Lower leg skin (tissue), 4 donors: ENCODE results near the gene MIF. TPM values are rescaled to one million over a fixed set of nuclear protein-coding genes. Genes with fewer than 3 reads are reported as not detected.

Experiments
- DNase-seq, 2 donors: peaks; one replicate each; pipeline ENCODE4 v3.0.0-alpha.2; 2019; ENCODE audit warnings: low spot score in 2 of 2
- H3K4me3 ChIP-seq: fragments of 200-600 bp; sonication (generic); 2 replicates; pipeline ENCODE4 v1.5.1; 2017; ENCODE audit warnings: mild to moderate bottlenecking, low read depth; ENCODE audit not compliant: poor library complexity, severe bottlenecking
- CTCF ChIP-seq, 3 donors: fragments of 450-650 bp; IDR thresholded peaks; one replicate each; pipeline ENCODE4 v1.5.1; 2016; ENCODE audit warnings: antibody characterized with exemption in 3 of 3, mild to moderate bottlenecking in 3 of 3, moderate library complexity in 2 of 3
- POLR2A ChIP-seq, 2 donors: fragments of 450-650 bp; IDR thresholded peaks; one replicate each; pipeline ENCODE4 v1.6.1; 2016 to 2017; ENCODE audit warnings: antibody characterized with exemption in 2 of 2, mild to moderate bottlenecking in 1 of 2, moderate library complexity in 1 of 2
- WGBS, 2 donors: methylation state at CpG; one replicate each; pipeline ENCODE4 v1.1.5; 2018; 5-methylcytosine and 5-hydroxymethylcytosine counted together
- intact Hi-C: fragments of 100-400 bp; cut with DNase I; formaldehyde crosslinking; loops from one replicate; pipeline ENCODE4 v1.15.0; 2023; ENCODE audit warnings: low total_unique reads
- total RNA-seq, 4 donors: library from RNA; depleted of rRNA; stranded (reverse); fragments of >200 nt; gene quantifications; one replicate each; pipeline ENCODE4 v1.1.0, GENCODE V29; 2016

The MIF gene
- total RNA-seq: 100 to 1,000 TPM; 156 to 362 (median 318) TPM

GRCh38 chr22:23893945-23894709, at the start of gene MIF:
Gene MIF, plus strand, starts transcription at chr22:23894383. Its CDS starts 92 bp downstream, at chr22:23894475.
- H3K4me3 ChIP-seq: peak within 1 kb of the TSS; percentile 73
- WGBS, 2 donors: 1 to 4% methylated on average over 25 to 27 of the region's 72 CpGs
- DNase-seq: peak; percentile 92 to 99
- intact Hi-C loops: no loop called here
- TF ChIP-seq POLR2A (IDR thresholded peaks at IDR 0.05): peak in 1 of 2 donors; percentile 79
- TF ChIP-seq CTCF (IDR thresholded peaks at IDR 0.05): peak in 1 of 3 donors; percentile 64

GRCh38 chr22:23844739-23845202, 49.4 kb upstream of the MIF start:
- intact Hi-C loops: loop anchor here (10.0 kb wide), 1 partner anchor 310 kb away; no protein-coding TSS in a partner anchor
- WGBS, 2 donors: 78 to 80% methylated on average over 8 of the region's 8 CpGs
- no peak for TF ChIP-seq POLR2A (IDR thresholded peaks at IDR 0.05)
- TF ChIP-seq CTCF (IDR thresholded peaks at IDR 0.05): no peak
- no peak for DNase-seq
- no peak overlapping the region for H3K4me3 ChIP-seq

- TF ChIP-seq POLR2A (IDR thresholded peaks at IDR 0.05): no peak
- no peak for TF ChIP-seq CTCF (IDR thresholded peaks at IDR 0.05)
- DNase-seq: no peak
- WGBS, 2 donors: 72 to 73% methylated on average over 9 of the region's 9 CpGs
- H3K4me3 ChIP-seq: no peak overlapping the region
- intact Hi-C loops: loop anchor here (10.0 kb wide), 1 partner anchor 311 kb away; no protein-coding TSS in a partner anchor
These were observed 48.7 kb upstream of the MIF start for GRCh38 chr22:23845265-23846080.

GRCh38 chr22:23846081-23846469, 48.1 kb upstream of the MIF start:
- TF ChIP-seq CTCF (IDR thresholded peaks at IDR 0.05) (no peak), POLR2A (IDR thresholded peaks at IDR 0.05) (no peak)
- no peak overlapping the region for H3K4me3 ChIP-seq
- no peak for DNase-seq
- 58 to 70% methylated on average over 7 of the region's 7 CpGs for WGBS, 2 donors
- intact Hi-C loops: loop anchor here (10.0 kb wide), 1 partner anchor 311 kb away; no protein-coding TSS in a partner anchor

- no peak for DNase-seq
- 91 to 92% methylated on average over 17 to 18 of the region's 18 CpGs for WGBS, 2 donors
- intact Hi-C loops: loop anchor here (10.0 kb wide), 1 partner anchor 313 kb away; no protein-coding TSS in a partner anchor
- H3K4me3 ChIP-seq: no peak overlapping the region
- no peak for TF ChIP-seq POLR2A (IDR thresholded peaks at IDR 0.05)
- TF ChIP-seq CTCF (IDR thresholded peaks at IDR 0.05): no peak
These were observed 46.8 kb upstream of the MIF start for GRCh38 chr22:23847310-23847920.
